H1 (cell line): ENCODE measurements around the gene GDPD2. TPM values are rescaled to one million over a fixed set of nuclear protein-coding genes. Genes with fewer than 3 reads are reported as not detected.

Experiments used
- CTCF ChIA-PET: fragments of 300-600 bp; sonication (Branson Sonifier 250); formaldehyde crosslinking; loops from one replicate; lab custom pipeline; 2021; ENCODE audit not compliant: partially characterized antibody; lab: Charles Lee
- POLR2A ChIA-PET: fragments of 300-600 bp; sonication (Branson Sonifier 250); formaldehyde crosslinking; loops from one replicate; lab custom pipeline; 2021; ENCODE audit warnings: inconsistent platforms; ENCODE audit not compliant: partially characterized antibody; lab: Charles Lee
- DNase-seq, 2 experiments: peaks; one replicate each; pipeline versions ENCODE4 v3.0.0 to v3.0.0-alpha.2; 2010 to 2022; ENCODE audit warnings: low spot score in 2 of 2, low read depth in 1 of 2, mixed read lengths in 1 of 2
- FAIRE-seq: peaks from 2 replicates; lab custom pipeline; 2011; peaks lifted over from hg19 to GRCh38; lab: Jason Lieb, UNC
- H2AFZ ChIP-seq: 2 replicates; pipeline ENCODE4 v1.8.1; 2012; ENCODE audit warnings: low read length, inconsistent platforms
- H2AK5ac ChIP-seq: 2 replicates; pipeline ENCODE4 v1.6.1; 2013; ENCODE audit warnings: low read depth, low read length
- H2BK120ac ChIP-seq: replicated peaks from 2 replicates; pipeline ENCODE3; 2013; ENCODE audit warnings: low read depth, low read length, inconsistent platforms
- H2BK12ac ChIP-seq: 2 replicates; pipeline ENCODE4 v1.6.1; 2013; ENCODE audit warnings: low read depth, low read length
- H2BK15ac ChIP-seq: 2 replicates; pipeline ENCODE4 v1.6.1; 2013; ENCODE audit warnings: low read length
- H2BK20ac ChIP-seq: 2 replicates; pipeline ENCODE4 v1.6.1; 2013; ENCODE audit warnings: low read length
- H2BK5ac ChIP-seq: 2 replicates; pipeline ENCODE4 v1.6.1; 2013; ENCODE audit warnings: low read depth, low read length
- H3K14ac ChIP-seq: 2 replicates; pipeline ENCODE4 v1.6.1; 2013; ENCODE audit warnings: inconsistent platforms; ENCODE audit not compliant: insufficient read length
- H3K18ac ChIP-seq: 2 replicates; pipeline ENCODE4 v1.6.1; 2013; ENCODE audit warnings: low read length; ENCODE audit errors: extremely low read depth
- H3K23ac ChIP-seq: 2 replicates; pipeline ENCODE4 v1.6.1; 2013; ENCODE audit warnings: inconsistent platforms; ENCODE audit not compliant: insufficient read length
- H3K23me2 ChIP-seq: 2 replicates; pipeline ENCODE4 v1.6.1; 2013; ENCODE audit warnings: low read depth, low read length
- H3K27ac ChIP-seq: 2 replicates; pipeline ENCODE4 v1.6.1; 2011; ENCODE audit warnings: low read depth, low read length, inconsistent platforms
- H3K27me3 ChIP-seq, 4 experiments: replicated peaks in 1 of 4; 1 replicate in 1 of 4; 2 replicates in 3 of 4; pipeline versions ENCODE4 v1.6.1 to v1.8.1; 2011 to 2013; ENCODE audit warnings: low read length in 3 of 4, mild to moderate bottlenecking in 3 of 4, inconsistent platforms in 2 of 4, mixed read lengths in 2 of 4, moderate library complexity in 1 of 4; ENCODE audit not compliant: control insufficient read depth in 3 of 4, insufficient read depth in 3 of 4; ENCODE audit errors: extremely low read depth in 1 of 4
- H3K36me3 ChIP-seq, 4 experiments: 2 replicates each; pipeline versions ENCODE4 v1.6.1 to v1.8.1; 2011 to 2013; ENCODE audit warnings: mild to moderate bottlenecking in 4 of 4, low read length in 3 of 4, moderate library complexity in 2 of 4, control low read depth in 1 of 4, inconsistent platforms in 1 of 4; ENCODE audit not compliant: insufficient read depth in 4 of 4, control insufficient read depth in 2 of 4
- H3K4ac ChIP-seq: replicated peaks from 2 replicates; pipeline ENCODE3; 2013; ENCODE audit warnings: low read length, low read depth, mixed read lengths, inconsistent platforms; ENCODE audit not compliant: insufficient read length
- H3K4me1 ChIP-seq, 4 experiments: replicated peaks in 1 of 4; 1 replicate in 1 of 4; 2 replicates in 3 of 4; pipeline versions ENCODE4 v1.6.1 to v1.8.1; 2011 to 2013; ENCODE audit warnings: low read length in 3 of 4, inconsistent platforms in 2 of 4, mixed read lengths in 1 of 4; ENCODE audit not compliant: insufficient read depth in 4 of 4, control insufficient read depth in 3 of 4
- H3K4me2 ChIP-seq, 2 experiments: 2 replicates each; pipeline versions ENCODE4 v1.6.1 to v1.8.1; 2011 to 2013; ENCODE audit warnings: low read depth in 2 of 2, low read length in 2 of 2, control low read depth in 1 of 2, inconsistent platforms in 1 of 2, mild to moderate bottlenecking in 1 of 2; ENCODE audit not compliant: insufficient read depth in 1 of 2
- H3K4me3 ChIP-seq, 4 experiments: fragments of 200-600, 300-600 bp in 1 of 4; sonication (generic), shearing (Covaris generic), sonication (Bioruptor Twin) in 1 of 4; 2 replicates each; pipeline versions ENCODE4 v1.5.1 to v1.8.1; 2011 to 2016; ENCODE audit warnings: low read length in 4 of 4, low read depth in 3 of 4, control low read depth in 2 of 4, inconsistent platforms in 2 of 4, mild to moderate bottlenecking in 2 of 4, mixed read lengths in 1 of 4, moderate library complexity in 1 of 4; ENCODE audit not compliant: insufficient read depth in 2 of 4; ENCODE audit errors: extremely low read depth in 1 of 4
- H3K56ac ChIP-seq: replicated peaks from 2 replicates; pipeline ENCODE3; 2013; ENCODE audit warnings: low read depth, mild to moderate bottlenecking, mixed read lengths, low read length, inconsistent platforms; ENCODE audit not compliant: insufficient read length
- H3K79me1 ChIP-seq: 2 replicates; pipeline ENCODE4 v1.6.1; 2013; ENCODE audit warnings: low read depth, low read length, control low read depth
- H3K79me2 ChIP-seq, 2 experiments: 2 replicates each; pipeline versions ENCODE4 v1.6.1 to v1.8.1; 2012 to 2013; ENCODE audit warnings: low read length in 2 of 2, mild to moderate bottlenecking in 2 of 2, inconsistent platforms in 1 of 2; ENCODE audit not compliant: insufficient read depth in 2 of 2, control insufficient read depth in 1 of 2
- H3K9ac ChIP-seq, 4 experiments: replicated peaks in 1 of 4; 1 replicate in 1 of 4; 2 replicates in 3 of 4; pipeline versions ENCODE4 v1.6.1 to v1.8.1; 2011 to 2013; ENCODE audit warnings: low read depth in 3 of 4, low read length in 3 of 4, control low read depth in 2 of 4, mild to moderate bottlenecking in 2 of 4, moderate library complexity in 2 of 4, inconsistent platforms in 1 of 4; ENCODE audit errors: extremely low read depth in 1 of 4
- H3K9me3 ChIP-seq, 2 experiments: 2 replicates each; pipeline versions ENCODE4 v1.6.1 to v1.8.1; 2012 to 2013; ENCODE audit warnings: mild to moderate bottlenecking in 2 of 2, moderate library complexity in 2 of 2, control low read depth in 1 of 2, inconsistent platforms in 1 of 2, low read depth in 1 of 2, low read length in 1 of 2, mixed read lengths in 1 of 2; ENCODE audit not compliant: insufficient read depth in 2 of 2
- H4K20me1 ChIP-seq, 2 experiments: replicated peaks in 1 of 2; 2 replicates each; pipeline versions ENCODE3 to v1.8.1; 2011 to 2013; ENCODE audit warnings: inconsistent platforms in 2 of 2, low read length in 2 of 2, mild to moderate bottlenecking in 1 of 2; ENCODE audit not compliant: insufficient read depth in 2 of 2, control insufficient read depth in 1 of 2
- H4K5ac ChIP-seq: 2 replicates; pipeline ENCODE4 v1.6.1; 2013; ENCODE audit warnings: low read length, low read depth, mixed read lengths, inconsistent platforms; ENCODE audit not compliant: insufficient read length
- H4K8ac ChIP-seq: 2 replicates; pipeline ENCODE4 v1.8.0; 2013; ENCODE audit warnings: mild to moderate bottlenecking, moderate library complexity, low read length, inconsistent platforms; ENCODE audit not compliant: insufficient read depth; ENCODE audit errors: extremely low read depth
- H4K91ac ChIP-seq: replicated peaks from 2 replicates; pipeline ENCODE3; 2013; ENCODE audit warnings: low read length, mixed read lengths, inconsistent platforms; ENCODE audit not compliant: insufficient read length
- ASH2L ChIP-seq: fragments of 200-600, 300-600 bp; sonication (generic); IDR thresholded peaks from one replicate; pipeline ENCODE4 v1.7.1; 2017; ENCODE audit warnings: low read length
- BACH1 ChIP-seq: IDR thresholded peaks from 2 replicates; pipeline ENCODE4 v1.6.1; 2012; ENCODE audit warnings: low read length, improper control_type of control experiment
- BCL11A ChIP-seq, 2 experiments: IDR thresholded peaks; one replicate each; pipeline ENCODE4 v1.6.1; 2011; ENCODE audit warnings: low read depth in 2 of 2, low read length in 2 of 2, mild to moderate bottlenecking in 2 of 2
- BRCA1 ChIP-seq: IDR thresholded peaks from 2 replicates; pipeline ENCODE4 v1.6.1; 2012; ENCODE audit warnings: low read depth, low read length, improper control_type of control experiment
- CHD1 ChIP-seq: IDR thresholded peaks from 2 replicates; pipeline ENCODE4 v1.6.1; 2012; ENCODE audit warnings: low read depth, low read length, improper control_type of control experiment
- EGR1 ChIP-seq: IDR thresholded peaks from 2 replicates; pipeline ENCODE4 v1.6.1; 2011; ENCODE audit warnings: low read depth, low read length, borderline replicate concordance
- HDAC6 ChIP-seq: IDR thresholded peaks from one replicate; pipeline ENCODE4 v1.7.1; 2012; ENCODE audit warnings: low read depth, mild to moderate bottlenecking, inconsistent platforms, low read length, moderate library complexity
- JUND ChIP-seq: IDR thresholded peaks from 2 replicates; pipeline ENCODE4 v1.6.1; 2011; ENCODE audit warnings: mild to moderate bottlenecking, improper control_type of control experiment, low read length
- PHF8 ChIP-seq: fragments of 200-600 bp; sonication (generic); conservative IDR thresholded peaks from 2 replicates; pipeline ENCODE4 v1.7.1; 2012; ENCODE audit warnings: low read depth, mild to moderate bottlenecking, inconsistent platforms, low read length, moderate library complexity
- POLR2AphosphoS5 ChIP-seq: IDR thresholded peaks from 2 replicates; pipeline ENCODE4 v1.6.1; 2011; ENCODE audit warnings: low read depth, low read length
- RFX5 ChIP-seq: IDR thresholded peaks from 2 replicates; pipeline ENCODE4 v1.6.1; 2011; ENCODE audit warnings: low read depth, low read length, improper control_type of control experiment, borderline replicate concordance
- SIRT6 ChIP-seq: IDR thresholded peaks from one replicate; pipeline ENCODE4 v1.7.1; 2012; ENCODE audit warnings: low read length, inconsistent platforms
- SP4 ChIP-seq: IDR thresholded peaks from 2 replicates; pipeline ENCODE4 v1.6.1; 2012; ENCODE audit warnings: low read length, inconsistent platforms
- TAF1 ChIP-seq: IDR thresholded peaks from 2 replicates; pipeline ENCODE4 v1.6.1; 2011; ENCODE audit warnings: mild to moderate bottlenecking, low read depth, low read length
- YY1 ChIP-seq: IDR thresholded peaks from 2 replicates; pipeline ENCODE4 v1.6.1; 2011; ENCODE audit warnings: low read depth, mild to moderate bottlenecking, low read length
- WGBS, 2 experiments: shearing (Covaris generic) in 1 of 2; methylation state at CpG; one replicate each; pipeline versions ENCODE4 v1.1.6 to v1.1.7; 2013 to 2015; ENCODE audit warnings: low lambda C conversion rate in 2 of 2, mixed read lengths in 2 of 2, inconsistent platforms in 1 of 2, low coverage in 1 of 2, missing lambda C conversion rate in 1 of 2; ENCODE audit not compliant: insufficient replicate concordance in 2 of 2, insufficient coverage in 1 of 2, insufficient read length in 1 of 2; ENCODE audit errors: extremely low coverage in 1 of 2, missing lambda C conversion rate in 1 of 2; 5-methylcytosine and 5-hydroxymethylcytosine counted together
- polyA plus RNA-seq, 7 experiments: library from polyadenylated mRNA; depleted of rRNA in 3 of 7; stranded (reverse) in 5 of 7; unstranded in 2 of 7; fragments of >200 nt in 5 of 7; fragments of 200-250 nt in 2 of 7; gene quantifications; 1 replicate in 5 of 7; 2 replicates in 1 of 7; 4 replicates in 1 of 7; pipeline versions ENCODE4 v1.2.1 to v1.2.3, GENCODE V29; 2011 to 2013; ENCODE audit warnings: missing spikeins in 2 of 7, mixed read lengths in 2 of 7
- total RNA-seq: library from RNA; stranded (reverse); fragmentation: NEBNext Ultra II Directional; extraction: Animal tissue kit (Norgen Biotek cat#: 25700); gene quantifications from 2 replicates; pipeline ENCODE4 v1.2.1, GENCODE V29; 2021

Gene GDPD2
- total and polyA plus RNA-seq, 2 of the 8 experiments (the other 6 are each of a cell fraction or from before 2014, with no cell fraction given): 25.6 to 68.3 TPM

DNA sequence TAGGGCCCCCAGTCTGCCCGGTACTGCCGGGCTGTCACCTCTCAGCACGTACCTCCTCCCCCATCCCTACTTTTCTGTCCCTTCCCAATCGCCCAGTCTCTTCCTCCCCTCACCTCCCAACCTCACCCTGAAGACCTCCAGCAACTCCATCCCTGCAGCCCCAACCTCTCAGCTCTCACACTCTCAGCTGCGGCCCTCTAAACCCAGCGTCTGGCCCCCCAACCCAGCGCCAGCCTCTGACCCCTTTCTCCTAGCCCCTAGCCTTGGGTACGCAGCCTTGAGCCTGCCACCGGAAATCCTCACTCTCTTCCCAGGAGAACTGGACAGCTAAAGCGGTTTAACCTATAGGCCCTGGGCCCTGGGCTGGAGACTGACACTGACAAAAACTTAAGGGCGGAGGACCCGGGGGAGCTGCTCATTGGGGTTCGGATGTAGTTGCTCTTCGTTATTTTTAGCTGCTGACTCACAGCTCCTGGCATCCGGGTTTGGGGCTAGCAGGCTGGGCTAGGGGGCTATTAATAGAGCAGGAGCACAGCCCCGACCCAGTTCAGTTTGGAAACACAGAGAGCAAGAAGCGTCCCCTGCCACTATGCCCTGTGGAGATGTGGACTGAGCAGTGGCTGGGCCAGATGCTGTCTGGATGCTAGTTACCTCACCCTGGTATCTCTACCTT is 11.9 kb downstream of the GDPD2 start:
- TF ChIP-seq SP4 (no peak), EGR1 (no peak), BCL11A (IDR thresholded peaks at IDR 0.05; ENCODE audit: low read depth in 2 of 2, low read length in 2 of 2) (no peak), HDAC6 (no peak), SIRT6 (no peak), TAF1 (no peak), RFX5 (no peak), CHD1 (no peak), BACH1 (no peak), BRCA1 (no peak), JUND (no peak), POLR2AphosphoS5 (no peak), YY1 (no peak), ASH2L (no peak), PHF8 (no peak)
- H2AFZ ChIP-seq: no peak overlapping the region
- no peak overlapping the region for H2BK20ac ChIP-seq
- H3K79me2 ChIP-seq: no peaks in the 10 kb centered on the region
- no peak overlapping the region for H2BK5ac ChIP-seq
- no peaks in the 10 kb centered on the region for H3K79me1 ChIP-seq
- H3K4me3 ChIP-seq: peak overlapping the region; percentile 44 to 88 (median 68)
- H3K9ac ChIP-seq: peak overlapping the region in 2 of 4 experiments; percentile 42 to 60; a peak in 5 of 7 replicates
- no peak overlapping the region for H3K4ac ChIP-seq
- no peak overlapping the region; the same call in 1 of the 2 replicates for H4K8ac ChIP-seq
- ChIA-PET POLR2A (interaction anchor here (1.0 to 5.3 kb wide), 6 partner anchors 10 to 495 kb away, joined by 3 to 52 read pairs (median 8); partner anchors contain the start of genes DLG3, GDPD2 and SLC7A3), CTCF (interaction anchor here (0.6 to 4.2 kb wide), 8 partner anchors 9 to 283 kb away, joined by 3 to 43 read pairs (median 7); partner anchors contain the start of genes DLG3 and GDPD2)
- H3K9me3 ChIP-seq: no peaks in the 10 kb centered on the region
- no peak overlapping the region for H4K91ac ChIP-seq
- no peak for FAIRE-seq
- 26% methylated on average over 17 of the region's 17 CpGs; no CpG with 5 or more reads in 1 of the 2 experiments for whole genome bisulfite sequencing, 2 experiments
- no peaks in the 10 kb centered on the region for H3K27me3 ChIP-seq
- H2BK15ac ChIP-seq: no peak overlapping the region
- no peak overlapping the region for H4K5ac ChIP-seq
- no peak overlapping the region for H2BK12ac ChIP-seq
- no peak overlapping the region for H2AK5ac ChIP-seq
- H3K36me3 ChIP-seq: peaks cover 4 to 14% (median 8%) of the 10 kb centered on the region in 4 experiments
- H3K18ac ChIP-seq: no peak overlapping the region
- DNase-seq: no peak
- H3K23me2 ChIP-seq: no peaks in the 10 kb centered on the region; the same call in 1 of the 2 replicates
- no peak overlapping the region for H3K56ac ChIP-seq
- H3K14ac ChIP-seq: no peak overlapping the region
- peaks cover 0 to 6% (median 1%) of the 10 kb centered on the region in 4 experiments; a peak in 4 of 7 replicates for H3K4me1 ChIP-seq
- no peak overlapping the region for H2BK120ac ChIP-seq
- no peaks in the 10 kb centered on the region for H4K20me1 ChIP-seq
- H3K4me2 ChIP-seq: peak overlapping the region; percentile 15 to 82
- H3K27ac ChIP-seq: no peak overlapping the region
- H3K23ac ChIP-seq: no peak overlapping the region
